Measurements from ENCODE around the gene ZNF425.

ZNF425 gene

DNA sequence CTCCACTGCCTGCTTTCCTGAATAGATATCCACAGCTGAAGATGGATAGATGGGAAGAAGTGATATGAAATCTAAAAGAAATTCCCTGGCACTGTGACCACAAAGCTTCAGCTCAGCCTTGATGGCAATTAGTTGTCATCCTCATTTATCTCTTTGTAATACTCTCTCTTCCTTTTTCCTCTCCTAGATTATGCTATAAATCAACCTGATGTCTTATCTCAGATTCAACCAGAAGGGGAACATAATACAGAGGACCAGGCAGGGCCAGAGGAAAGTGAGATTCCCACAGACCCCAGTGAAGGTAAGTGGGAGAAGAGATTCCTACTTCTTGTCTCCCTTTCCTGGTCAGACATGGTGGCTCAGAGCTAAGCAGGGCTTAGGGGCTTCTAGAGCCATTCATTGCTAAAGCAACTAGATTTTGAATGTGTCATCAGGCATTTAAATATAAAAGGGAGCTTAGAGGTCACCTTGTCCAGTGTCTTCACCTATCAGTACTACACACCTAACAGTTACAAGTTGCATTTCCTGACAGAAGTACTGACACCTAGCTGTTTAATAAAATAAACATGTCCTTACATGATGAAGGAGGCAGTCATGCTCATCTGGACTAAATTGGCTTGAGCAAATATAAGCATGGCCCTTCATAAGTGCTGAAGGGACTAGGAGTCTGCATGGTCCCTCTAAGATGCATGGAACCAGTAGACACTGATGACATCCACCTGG is 40.7 kb upstream of the ZNF425 start:
- no peak; the same call in 2 of the 3 replicates for ATAC-seq
- TF ChIP-seq BACH2 (CRISPR knock-in tag; IDR thresholded peaks at IDR 0.05; ENCODE audit: borderline replicate concordance) (no peak), ISL1 (CRISPR knock-in tag; IDR thresholded peaks at IDR 0.05) (no peak), OSR1 (CRISPR knock-in tag; IDR thresholded peaks at IDR 0.05) (no peak), ZNF565 (CRISPR knock-in tag; conservative IDR thresholded peaks at IDR 0.05; ENCODE audit: low read depth) (no peak), SNAI2 (CRISPR knock-in tag; IDR thresholded peaks at IDR 0.05) (no peak), CSDC2 (CRISPR knock-in tag; IDR thresholded peaks at IDR 0.05) (no peak), RARB (CRISPR knock-in tag; IDR thresholded peaks at IDR 0.05) (no peak), ZNF8 (CRISPR knock-in tag; IDR thresholded peaks at IDR 0.05) (no peak), ARNTL (CRISPR knock-in tag; IDR thresholded peaks at IDR 0.05; ENCODE audit: borderline replicate concordance, low read depth) (no peak), TCF4 (CRISPR knock-in tag; IDR thresholded peaks at IDR 0.05; ENCODE audit: borderline replicate concordance) (no peak), ZFP3 (CRISPR knock-in tag; IDR thresholded peaks at IDR 0.05) (no peak)
- TF ChIP-seq, protein P1, sequence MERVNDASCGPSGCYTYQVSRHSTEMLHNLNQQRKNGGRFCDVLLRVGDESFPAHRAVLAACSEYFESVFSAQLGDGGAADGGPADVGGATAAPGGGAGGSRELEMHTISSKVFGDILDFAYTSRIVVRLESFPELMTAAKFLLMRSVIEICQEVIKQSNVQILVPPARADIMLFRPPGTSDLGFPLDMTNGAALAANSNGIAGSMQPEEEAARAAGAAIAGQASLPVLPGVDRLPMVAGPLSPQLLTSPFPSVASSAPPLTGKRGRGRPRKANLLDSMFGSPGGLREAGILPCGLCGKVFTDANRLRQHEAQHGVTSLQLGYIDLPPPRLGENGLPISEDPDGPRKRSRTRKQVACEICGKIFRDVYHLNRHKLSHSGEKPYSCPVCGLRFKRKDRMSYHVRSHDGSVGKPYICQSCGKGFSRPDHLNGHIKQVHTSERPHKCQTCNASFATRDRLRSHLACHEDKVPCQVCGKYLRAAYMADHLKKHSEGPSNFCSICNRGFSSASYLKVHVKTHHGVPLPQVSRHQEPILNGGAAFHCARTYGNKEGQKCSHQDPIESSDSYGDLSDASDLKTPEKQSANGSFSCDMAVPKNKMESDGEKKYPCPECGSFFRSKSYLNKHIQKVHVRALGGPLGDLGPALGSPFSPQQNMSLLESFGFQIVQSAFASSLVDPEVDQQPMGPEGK (CRISPR knock-in tag; IDR thresholded peaks at IDR 0.05; ENCODE audit: borderline replicate concordance), result no peak
- TF ChIP-seq, protein P2, sequence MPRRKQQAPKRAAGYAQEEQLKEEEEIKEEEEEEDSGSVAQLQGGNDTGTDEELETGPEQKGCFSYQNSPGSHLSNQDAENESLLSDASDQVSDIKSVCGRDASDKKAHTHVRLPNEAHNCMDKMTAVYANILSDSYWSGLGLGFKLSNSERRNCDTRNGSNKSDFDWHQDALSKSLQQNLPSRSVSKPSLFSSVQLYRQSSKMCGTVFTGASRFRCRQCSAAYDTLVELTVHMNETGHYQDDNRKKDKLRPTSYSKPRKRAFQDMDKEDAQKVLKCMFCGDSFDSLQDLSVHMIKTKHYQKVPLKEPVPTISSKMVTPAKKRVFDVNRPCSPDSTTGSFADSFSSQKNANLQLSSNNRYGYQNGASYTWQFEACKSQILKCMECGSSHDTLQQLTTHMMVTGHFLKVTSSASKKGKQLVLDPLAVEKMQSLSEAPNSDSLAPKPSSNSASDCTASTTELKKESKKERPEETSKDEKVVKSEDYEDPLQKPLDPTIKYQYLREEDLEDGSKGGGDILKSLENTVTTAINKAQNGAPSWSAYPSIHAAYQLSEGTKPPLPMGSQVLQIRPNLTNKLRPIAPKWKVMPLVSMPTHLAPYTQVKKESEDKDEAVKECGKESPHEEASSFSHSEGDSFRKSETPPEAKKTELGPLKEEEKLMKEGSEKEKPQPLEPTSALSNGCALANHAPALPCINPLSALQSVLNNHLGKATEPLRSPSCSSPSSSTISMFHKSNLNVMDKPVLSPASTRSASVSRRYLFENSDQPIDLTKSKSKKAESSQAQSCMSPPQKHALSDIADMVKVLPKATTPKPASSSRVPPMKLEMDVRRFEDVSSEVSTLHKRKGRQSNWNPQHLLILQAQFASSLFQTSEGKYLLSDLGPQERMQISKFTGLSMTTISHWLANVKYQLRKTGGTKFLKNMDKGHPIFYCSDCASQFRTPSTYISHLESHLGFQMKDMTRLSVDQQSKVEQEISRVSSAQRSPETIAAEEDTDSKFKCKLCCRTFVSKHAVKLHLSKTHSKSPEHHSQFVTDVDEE (CRISPR knock-in tag; IDR thresholded peaks at IDR 0.05), result no peak
- TF ChIP-seq, protein P3, sequence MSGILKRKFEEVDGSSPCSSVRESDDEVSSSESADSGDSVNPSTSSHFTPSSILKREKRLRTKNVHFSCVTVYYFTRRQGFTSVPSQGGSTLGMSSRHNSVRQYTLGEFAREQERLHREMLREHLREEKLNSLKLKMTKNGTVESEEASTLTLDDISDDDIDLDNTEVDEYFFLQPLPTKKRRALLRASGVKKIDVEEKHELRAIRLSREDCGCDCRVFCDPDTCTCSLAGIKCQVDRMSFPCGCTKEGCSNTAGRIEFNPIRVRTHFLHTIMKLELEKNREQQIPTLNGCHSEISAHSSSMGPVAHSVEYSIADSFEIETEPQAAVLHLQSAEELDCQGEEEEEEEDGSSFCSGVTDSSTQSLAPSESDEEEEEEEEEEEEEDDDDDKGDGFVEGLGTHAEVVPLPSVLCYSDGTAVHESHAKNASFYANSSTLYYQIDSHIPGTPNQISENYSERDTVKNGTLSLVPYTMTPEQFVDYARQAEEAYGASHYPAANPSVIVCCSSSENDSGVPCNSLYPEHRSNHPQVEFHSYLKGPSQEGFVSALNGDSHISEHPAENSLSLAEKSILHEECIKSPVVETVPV (CRISPR knock-in tag; IDR thresholded peaks at IDR 0.05), result no peak
- TF ChIP-seq, protein P4, sequence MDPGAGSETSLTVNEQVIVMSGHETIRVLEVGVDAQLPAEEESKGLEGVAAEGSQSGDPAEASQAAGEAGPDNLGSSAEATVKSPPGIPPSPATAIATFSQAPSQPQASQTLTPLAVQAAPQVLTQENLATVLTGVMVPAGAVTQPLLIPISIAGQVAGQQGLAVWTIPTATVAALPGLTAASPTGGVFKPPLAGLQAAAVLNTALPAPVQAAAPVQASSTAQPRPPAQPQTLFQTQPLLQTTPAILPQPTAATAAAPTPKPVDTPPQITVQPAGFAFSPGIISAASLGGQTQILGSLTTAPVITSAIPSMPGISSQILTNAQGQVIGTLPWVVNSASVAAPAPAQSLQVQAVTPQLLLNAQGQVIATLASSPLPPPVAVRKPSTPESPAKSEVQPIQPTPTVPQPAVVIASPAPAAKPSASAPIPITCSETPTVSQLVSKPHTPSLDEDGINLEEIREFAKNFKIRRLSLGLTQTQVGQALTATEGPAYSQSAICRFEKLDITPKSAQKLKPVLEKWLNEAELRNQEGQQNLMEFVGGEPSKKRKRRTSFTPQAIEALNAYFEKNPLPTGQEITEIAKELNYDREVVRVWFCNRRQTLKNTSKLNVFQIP (CRISPR knock-in tag; IDR thresholded peaks at IDR 0.05; ENCODE audit: borderline replicate concordance, low read depth), result no peak
- TF ChIP-seq, protein P5, sequence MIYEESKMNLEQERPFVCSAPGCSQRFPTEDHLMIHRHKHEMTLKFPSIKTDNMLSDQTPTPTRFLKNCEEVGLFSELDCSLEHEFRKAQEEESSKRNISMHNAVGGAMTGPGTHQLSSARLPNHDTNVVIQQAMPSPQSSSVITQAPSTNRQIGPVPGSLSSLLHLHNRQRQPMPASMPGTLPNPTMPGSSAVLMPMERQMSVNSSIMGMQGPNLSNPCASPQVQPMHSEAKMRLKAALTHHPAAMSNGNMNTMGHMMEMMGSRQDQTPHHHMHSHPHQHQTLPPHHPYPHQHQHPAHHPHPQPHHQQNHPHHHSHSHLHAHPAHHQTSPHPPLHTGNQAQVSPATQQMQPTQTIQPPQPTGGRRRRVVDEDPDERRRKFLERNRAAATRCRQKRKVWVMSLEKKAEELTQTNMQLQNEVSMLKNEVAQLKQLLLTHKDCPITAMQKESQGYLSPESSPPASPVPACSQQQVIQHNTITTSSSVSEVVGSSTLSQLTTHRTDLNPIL (CRISPR knock-in tag; IDR thresholded peaks at IDR 0.05; ENCODE audit: low read depth), result no peak

DNA sequence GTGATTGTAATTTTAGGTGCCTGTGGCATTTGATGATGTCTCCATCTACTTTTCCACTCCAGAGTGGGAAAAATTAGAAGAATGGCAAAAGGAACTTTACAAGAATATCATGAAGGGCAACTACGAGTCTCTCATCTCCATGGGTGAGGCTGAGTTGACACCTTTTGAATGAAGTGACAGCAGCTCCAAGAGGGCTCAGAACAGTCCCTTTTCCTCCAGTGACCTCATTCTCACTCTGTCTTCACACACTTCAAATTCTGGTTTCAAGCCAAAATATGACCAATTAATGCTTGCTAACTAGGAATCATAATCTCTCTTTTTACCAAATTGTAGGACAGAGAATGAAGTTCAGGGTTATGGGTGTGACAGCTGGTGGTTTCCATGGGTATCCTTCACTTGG is 40.0 kb upstream of the ZNF425 start:
- ATAC-seq, result no peak
- TF ChIP-seq, protein P5 (CRISPR knock-in tag; IDR thresholded peaks at IDR 0.05; ENCODE audit: low read depth), result no peak
- TF ChIP-seq ESRRG (CRISPR knock-in tag; IDR thresholded peaks at IDR 0.05) (no peak), TCF4 (CRISPR knock-in tag; IDR thresholded peaks at IDR 0.05; ENCODE audit: borderline replicate concordance) (no peak), GLIS3 (CRISPR knock-in tag; IDR thresholded peaks at IDR 0.05) (no peak), ZNF70 (CRISPR knock-in tag; IDR thresholded peaks at IDR 0.05) (no peak), ZC3H10 (CRISPR knock-in tag; IDR thresholded peaks at IDR 0.05) (no peak), CSDC2 (CRISPR knock-in tag; IDR thresholded peaks at IDR 0.05) (no peak), OSR1 (CRISPR knock-in tag; IDR thresholded peaks at IDR 0.05) (no peak), ZFP30 (CRISPR knock-in tag; IDR thresholded peaks at IDR 0.05) (no peak), RARB (CRISPR knock-in tag; IDR thresholded peaks at IDR 0.05) (no peak)
- TF ChIP-seq, protein P4 (CRISPR knock-in tag; IDR thresholded peaks at IDR 0.05; ENCODE audit: borderline replicate concordance, low read depth), result no peak
- TF ChIP-seq, protein P2 (CRISPR knock-in tag; IDR thresholded peaks at IDR 0.05), result no peak
- TF ChIP-seq, protein P1 (CRISPR knock-in tag; IDR thresholded peaks at IDR 0.05; ENCODE audit: borderline replicate concordance), result no peak

Measured in SK-N-SH treated with all-trans-retinoic acid at 6 μM for 48 hours (cell line).